Lower leg skin (tissue), 3 donors: ENCODE results near the gene USP17L24.
"Not testable (repeated sequence)": the region's sequence is repeated elsewhere in the genome, so short reads cannot be mapped to it uniquely, and the experiment has no call there.

ENCODE experiments used
- CTCF ChIP-seq, 3 donors: fragments of 450-650 bp; IDR thresholded peaks; one replicate each; pipeline ENCODE4 v1.5.1; 2016; ENCODE audit warnings: antibody characterized with exemption in 3 of 3, mild to moderate bottlenecking in 3 of 3, moderate library complexity in 2 of 3
- POLR2A ChIP-seq, 2 donors: fragments of 450-650 bp; IDR thresholded peaks; one replicate each; pipeline ENCODE4 v1.6.1; 2016 to 2017; ENCODE audit warnings: antibody characterized with exemption in 2 of 2, mild to moderate bottlenecking in 1 of 2, moderate library complexity in 1 of 2

- TF ChIP-seq CTCF, POLR2A (IDR thresholded peaks at IDR 0.05): not testable (repeated sequence)
Measured at GRCh38 chr4:9324191-9324590, 774 bp upstream of the USP17L24 start.
